Limb (tissue), 2 donors: ENCODE measurements around the gene NLN.
"Not testable (repeated sequence)": the region's sequence is repeated elsewhere in the genome, so short reads cannot be mapped to it uniquely, and the experiment has no call there.

Experiments used
- DNase-seq, 2 donors: peaks; one replicate each; pipeline ENCODE4 v3.0.0-alpha.2; 2016; ENCODE audit errors: extremely low spot score in 2 of 2

The NLN gene

GRCh38 chr5:65732046-65732445 lies 10.0 kb downstream of the NLN start:
- not testable (repeated sequence) for DNase-seq

GRCh38 chr5:65734196-65734775 lies 12.3 kb downstream of the NLN start:
- DNase-seq = not testable (repeated sequence)

GRCh38 chr5:65734921-65735320 lies 12.9 kb downstream of the NLN start:
- no peak for DNase-seq

GRCh38 chr5:65736011-65736410 lies 14.0 kb downstream of the NLN start:
- no peak for DNase-seq

- DNase-seq = no peak
Observed at GRCh38 chr5:65737842-65738241, 15.8 kb downstream of the NLN start.

GRCh38 chr5:65738305-65738704 lies 16.3 kb downstream of the NLN start:
- no peak for DNase-seq

- DNase-seq = no peak
Observed at GRCh38 chr5:65739162-65739561, 17.2 kb downstream of the NLN start.

GRCh38 chr5:65742565-65743231 lies 20.7 kb downstream of the NLN start:
- peak in 1 of 2 donors; percentile 55 for DNase-seq

- no peak for DNase-seq
Observed at GRCh38 chr5:65749221-65749844, 27.3 kb downstream of the NLN start.

- no peak for DNase-seq
Observed at GRCh38 chr5:65749956-65750355, 28.0 kb downstream of the NLN start.

- no peak for DNase-seq
Observed at GRCh38 chr5:65750938-65751337, 28.9 kb downstream of the NLN start.

- no peak for DNase-seq
Observed at GRCh38 chr5:65753189-65753588, 31.2 kb downstream of the NLN start.

GRCh38 chr5:65758546-65759144 lies 36.6 kb downstream of the NLN start:
- DNase-seq = no peak

- no peak for DNase-seq
Observed at GRCh38 chr5:65760504-65761275, 38.7 kb downstream of the NLN start.

GRCh38 chr5:65762234-65762633 lies 40.2 kb downstream of the NLN start:
- DNase-seq = no peak

GRCh38 chr5:65765582-65765981 lies 43.6 kb downstream of the NLN start:
- no peak for DNase-seq

GRCh38 chr5:65766175-65766574 lies 44.2 kb downstream of the NLN start:
- DNase-seq = no peak

- DNase-seq = no peak
Observed at GRCh38 chr5:65766781-65767180, 44.8 kb downstream of the NLN start.

- no peak for DNase-seq
Observed at GRCh38 chr5:65767565-65767964, 45.6 kb downstream of the NLN start.

- no peak for DNase-seq
Observed at GRCh38 chr5:65768723-65769346, 46.8 kb downstream of the NLN start.

- DNase-seq = no peak
Observed at GRCh38 chr5:65769539-65769938, 47.5 kb downstream of the NLN start.
